ENCODE data around the gene RAPGEF3.

RAPGEF3 gene

DNA sequence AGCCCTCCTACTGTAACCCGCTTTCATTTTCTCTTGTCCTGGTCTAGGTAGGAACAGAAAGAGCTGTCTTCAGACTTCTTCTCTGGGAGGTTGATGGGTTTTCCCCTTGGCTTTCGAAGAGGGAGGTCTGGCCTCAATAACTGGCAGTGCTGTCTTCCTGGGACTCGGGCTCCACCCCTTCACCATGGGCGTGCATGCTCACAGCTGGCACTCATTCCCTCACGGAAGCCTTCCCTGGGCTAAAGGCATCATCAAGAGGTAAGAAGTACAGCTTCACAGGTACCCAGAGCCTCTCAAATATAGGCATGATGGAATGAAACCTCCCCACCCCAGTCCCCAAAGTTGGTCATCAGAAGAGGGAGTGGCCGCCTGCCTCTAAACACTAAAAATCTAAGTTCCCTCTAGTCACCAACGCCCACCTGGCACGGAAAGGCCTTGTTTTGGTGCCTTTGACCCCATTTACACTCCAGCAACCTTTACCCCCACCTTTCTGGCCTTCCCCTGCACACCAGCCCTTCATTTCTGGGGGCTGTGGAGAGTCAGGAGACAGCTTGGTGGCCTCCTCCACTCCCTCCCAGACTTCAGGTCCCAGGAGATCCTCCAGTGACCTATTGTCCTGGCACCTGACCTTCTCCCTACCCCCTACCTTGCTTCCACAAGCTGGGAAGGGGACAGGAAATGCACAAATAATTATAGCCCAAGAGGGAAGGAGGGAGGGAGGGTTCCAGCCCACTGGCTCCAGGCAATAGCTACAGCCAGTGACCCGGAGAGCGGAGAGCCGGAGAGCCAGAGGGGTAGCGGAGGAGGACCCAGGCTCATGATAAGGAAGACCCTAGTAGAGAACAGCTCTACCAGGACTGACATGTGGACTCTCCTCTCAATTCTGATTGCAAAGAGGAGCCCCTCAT is 2.8 kb downstream of the RAPGEF3 start:
- DNase-seq, result no peak

DNA sequence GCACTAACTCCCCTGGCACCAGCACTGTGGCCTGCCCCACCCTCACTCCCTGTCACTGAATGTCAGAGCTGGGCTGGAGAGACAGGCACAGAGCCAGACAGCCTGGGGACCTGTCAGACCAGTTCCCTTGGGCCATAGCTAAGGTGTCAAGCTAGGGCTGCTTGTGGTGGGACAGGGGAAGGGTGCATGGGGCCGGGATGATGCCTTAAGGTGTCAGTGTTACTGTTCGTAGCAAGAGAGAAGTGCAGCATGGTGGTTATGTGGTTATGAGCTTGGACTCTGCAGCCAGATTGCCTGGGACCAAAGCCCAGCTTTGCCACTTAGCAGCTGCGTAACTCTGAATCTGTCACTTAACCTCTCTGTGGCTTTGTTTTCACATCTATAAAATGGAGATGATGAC is 3.8 kb downstream of the RAPGEF3 start:
- DNase-seq, result no peak

DNA sequence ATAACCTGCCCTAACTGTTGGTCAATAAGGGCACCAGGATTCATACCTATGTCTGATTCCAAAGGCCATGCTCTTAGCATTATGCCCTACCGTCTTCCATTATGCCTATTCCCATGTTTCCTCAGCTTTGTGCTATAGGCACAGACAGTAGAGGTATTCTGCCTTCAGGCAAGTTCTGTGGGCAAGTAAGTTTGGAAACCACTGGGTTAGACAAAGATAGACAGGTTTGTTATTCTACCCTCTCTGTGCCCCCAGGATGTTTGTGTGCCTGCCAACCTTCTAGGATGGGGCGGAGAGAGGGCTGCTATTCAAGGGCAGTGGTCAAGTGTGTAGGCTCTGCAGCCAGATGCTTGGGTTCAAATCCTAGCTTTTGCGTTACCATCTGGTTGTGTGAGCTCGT is 4.6 kb downstream of the RAPGEF3 start:
- DNase-seq, result no peak

DNA sequence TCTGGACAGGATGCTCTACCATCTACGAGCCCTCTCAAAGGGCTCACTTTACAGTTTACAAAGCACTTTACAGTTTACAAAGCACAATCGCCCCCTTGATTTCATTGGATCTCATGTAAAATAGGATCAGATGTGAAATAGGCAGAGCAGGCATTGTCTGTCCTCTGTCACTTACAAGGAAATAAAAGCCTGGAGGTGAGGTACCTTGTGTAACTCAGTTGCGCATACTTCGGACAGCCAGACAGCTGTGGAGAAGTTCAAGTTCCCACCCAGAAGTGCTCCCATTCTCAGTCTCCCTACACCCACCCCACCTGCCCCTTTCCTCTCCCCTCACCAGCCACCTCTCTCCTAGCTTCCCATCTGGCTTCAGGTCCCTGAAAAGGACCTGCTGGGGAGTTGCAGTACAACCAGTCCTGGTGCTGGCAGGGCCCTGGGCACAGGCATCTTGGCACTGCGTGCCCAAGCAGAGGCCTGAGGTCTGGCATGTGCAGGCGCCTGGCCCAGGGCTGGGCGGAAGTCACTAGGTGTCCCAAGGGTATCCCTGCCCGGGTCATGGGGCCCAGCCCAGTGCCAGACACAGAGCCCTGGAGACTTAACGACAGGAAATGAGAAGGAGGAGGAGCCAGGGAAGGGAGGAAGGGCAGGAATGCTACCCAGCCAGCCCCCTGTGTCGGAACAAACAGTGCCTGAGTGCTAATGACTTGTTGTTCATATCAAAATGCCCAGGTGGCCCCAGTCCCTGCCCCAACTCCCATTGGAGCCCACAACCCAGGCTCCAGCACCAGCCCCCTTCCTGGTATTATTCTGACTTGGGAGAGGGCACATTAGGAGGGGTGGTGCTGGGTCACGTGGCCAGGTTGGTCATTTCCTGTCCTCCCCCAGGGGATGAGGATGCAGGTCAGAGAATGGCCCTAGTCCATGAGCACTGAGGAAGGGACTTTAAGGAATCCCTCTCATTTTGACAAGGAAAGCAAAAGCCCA is 5.4 kb downstream of the RAPGEF3 start:
- no peak for DNase-seq

DNA sequence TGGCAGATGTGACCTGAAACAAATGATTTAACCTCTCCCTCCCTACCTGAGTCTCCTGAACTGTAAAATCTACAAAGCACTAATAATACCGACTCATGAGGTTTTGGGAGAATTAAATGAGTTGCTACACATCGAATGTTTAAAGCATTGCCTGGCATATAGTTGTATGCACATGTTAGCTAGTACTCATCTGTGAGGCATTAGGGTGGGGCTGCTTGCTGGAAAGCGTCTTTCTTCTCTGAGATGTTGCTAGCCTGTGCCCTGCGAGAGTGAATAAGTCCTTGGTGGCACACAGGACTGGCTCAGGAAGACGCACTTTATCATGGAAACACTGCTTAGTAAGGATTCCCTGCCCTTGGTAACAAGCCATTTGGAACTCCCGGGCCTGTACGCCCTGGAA is 6.1 kb downstream of the RAPGEF3 start:
- DNase-seq, result no peak

DNA sequence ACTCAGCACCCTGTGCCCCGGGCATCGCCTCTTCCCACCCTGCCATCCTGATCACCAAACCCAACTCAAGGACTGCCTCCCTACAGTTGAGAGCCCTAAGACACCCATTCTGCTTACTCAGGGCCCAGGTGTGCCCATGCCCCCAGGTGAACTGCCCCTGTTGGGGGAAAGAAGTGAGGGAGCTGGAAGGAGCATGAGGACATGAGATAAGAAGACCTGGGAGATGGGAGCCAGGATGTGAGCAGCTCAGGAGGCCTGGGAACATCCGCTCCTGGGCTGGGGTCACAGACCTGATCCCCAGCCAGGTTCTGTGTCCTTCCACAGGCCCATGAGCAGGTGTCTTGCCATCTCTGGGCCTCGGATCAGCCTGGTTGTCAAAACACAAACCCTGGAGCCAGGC is 6.6 kb downstream of the RAPGEF3 start:
- no peak for DNase-seq

DNA sequence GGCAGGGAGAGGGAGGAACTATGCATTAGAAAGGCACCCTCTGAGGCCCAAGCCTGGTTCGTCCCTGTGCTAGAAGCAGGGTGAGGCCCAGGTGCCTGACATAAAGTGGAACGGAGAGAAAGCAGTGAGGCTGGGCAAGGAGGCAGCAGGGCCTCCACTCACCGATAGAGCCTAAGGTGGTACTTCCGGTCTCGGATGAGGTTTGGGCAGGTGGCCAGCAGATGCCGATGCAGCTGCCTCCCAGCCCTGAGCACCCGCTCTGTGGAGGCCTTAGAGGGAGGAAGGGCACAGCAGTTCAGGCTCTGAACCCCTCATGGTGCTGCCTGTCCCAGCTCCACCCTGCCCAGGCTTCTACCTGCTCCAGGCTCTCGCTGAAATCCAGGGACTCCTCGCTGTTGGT is 7.1 kb downstream of the RAPGEF3 start:
- no peak for DNase-seq

DNA sequence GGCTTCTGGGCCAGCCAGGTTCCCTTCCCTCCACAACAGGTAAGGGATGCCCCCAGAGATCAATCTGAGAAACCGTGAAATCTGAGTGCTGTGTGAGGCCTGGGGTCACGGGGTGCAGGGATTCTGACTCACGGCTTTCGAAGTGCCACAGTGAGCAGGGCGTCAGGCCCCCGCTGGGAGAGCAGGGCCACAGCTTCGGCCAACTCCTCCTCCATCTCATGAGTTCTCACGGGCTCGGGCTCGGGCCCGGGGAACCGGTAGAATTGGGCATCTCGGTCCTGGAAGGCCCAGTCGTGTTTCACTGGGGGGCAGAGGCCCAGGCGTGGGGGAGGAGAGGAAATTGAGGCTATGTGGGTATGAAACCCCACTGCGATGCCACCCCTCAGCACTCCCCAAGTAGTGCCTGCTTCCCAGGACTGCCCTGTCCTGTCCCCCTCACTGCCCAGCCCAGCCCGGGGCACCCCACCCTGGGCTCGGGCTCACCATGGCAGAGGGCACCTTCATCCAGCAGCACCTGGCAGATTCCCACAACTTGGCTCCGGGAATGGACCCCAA is 7.7 kb downstream of the RAPGEF3 start:
- no peak for DNase-seq

DNA sequence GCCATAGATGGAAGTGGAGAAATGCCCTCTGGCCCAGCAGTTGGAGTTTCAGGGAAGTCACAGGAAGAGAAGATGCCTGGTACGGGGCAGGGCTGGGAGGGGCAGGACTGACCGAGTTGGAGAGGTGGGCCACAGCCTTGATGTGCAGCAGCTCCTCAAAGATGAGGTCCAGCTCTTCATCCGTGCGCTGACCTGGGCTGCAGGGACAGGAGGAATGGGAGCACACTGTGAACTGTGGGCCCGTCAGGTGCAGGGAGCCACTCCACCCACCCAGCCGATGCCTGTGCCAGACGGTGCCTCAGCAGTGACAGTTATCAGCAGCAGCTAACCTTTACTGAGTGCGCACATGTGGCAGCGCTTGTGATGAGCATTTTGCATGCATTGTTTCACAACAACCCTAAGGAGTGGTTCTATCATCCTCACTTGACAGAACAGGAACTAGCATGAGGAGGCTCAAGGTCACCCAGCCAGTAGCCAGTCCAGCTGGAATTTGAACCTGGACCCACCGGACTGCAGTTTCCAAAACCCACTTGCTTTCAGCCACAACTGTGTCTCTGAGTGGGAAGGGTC is 8.4 kb downstream of the RAPGEF3 start:
- DNase-seq, result no peak

DNA sequence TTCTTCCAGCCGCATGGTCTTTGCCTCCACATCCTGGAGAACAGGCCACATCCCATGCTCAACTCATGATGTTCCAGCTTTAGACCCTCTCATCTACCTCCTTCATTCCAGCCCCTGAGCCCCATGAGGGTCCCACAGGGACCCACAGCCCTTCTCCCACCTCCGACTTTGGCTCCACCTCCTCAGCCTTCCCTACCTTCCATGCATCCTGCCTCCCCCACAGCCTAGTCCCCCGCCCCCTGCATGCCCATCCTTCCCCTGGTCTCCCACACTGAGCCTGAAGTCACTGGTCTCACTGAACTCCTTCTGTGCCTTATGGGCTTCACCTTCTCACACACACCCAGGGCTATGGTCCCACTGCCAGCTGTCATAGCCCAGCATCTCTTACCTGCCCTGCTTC is 9.8 kb downstream of the RAPGEF3 start:
- no peak for DNase-seq

DNA sequence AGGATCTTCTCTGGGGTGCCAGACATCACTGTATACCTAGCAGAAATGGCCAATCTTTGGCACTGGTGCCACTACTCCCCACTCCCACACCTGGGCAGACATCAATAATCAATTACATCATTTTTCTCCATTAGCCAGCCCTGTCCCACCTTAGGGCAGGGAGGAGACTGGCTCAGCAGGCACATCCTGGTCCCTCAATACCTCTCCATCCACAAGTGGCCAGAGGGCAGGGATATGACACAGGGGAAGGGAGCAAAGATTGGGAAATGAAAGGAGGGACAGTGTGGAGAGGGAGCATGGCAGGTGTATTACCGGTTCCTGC is 10.2 kb downstream of the RAPGEF3 start:
- no peak for DNase-seq

DNA sequence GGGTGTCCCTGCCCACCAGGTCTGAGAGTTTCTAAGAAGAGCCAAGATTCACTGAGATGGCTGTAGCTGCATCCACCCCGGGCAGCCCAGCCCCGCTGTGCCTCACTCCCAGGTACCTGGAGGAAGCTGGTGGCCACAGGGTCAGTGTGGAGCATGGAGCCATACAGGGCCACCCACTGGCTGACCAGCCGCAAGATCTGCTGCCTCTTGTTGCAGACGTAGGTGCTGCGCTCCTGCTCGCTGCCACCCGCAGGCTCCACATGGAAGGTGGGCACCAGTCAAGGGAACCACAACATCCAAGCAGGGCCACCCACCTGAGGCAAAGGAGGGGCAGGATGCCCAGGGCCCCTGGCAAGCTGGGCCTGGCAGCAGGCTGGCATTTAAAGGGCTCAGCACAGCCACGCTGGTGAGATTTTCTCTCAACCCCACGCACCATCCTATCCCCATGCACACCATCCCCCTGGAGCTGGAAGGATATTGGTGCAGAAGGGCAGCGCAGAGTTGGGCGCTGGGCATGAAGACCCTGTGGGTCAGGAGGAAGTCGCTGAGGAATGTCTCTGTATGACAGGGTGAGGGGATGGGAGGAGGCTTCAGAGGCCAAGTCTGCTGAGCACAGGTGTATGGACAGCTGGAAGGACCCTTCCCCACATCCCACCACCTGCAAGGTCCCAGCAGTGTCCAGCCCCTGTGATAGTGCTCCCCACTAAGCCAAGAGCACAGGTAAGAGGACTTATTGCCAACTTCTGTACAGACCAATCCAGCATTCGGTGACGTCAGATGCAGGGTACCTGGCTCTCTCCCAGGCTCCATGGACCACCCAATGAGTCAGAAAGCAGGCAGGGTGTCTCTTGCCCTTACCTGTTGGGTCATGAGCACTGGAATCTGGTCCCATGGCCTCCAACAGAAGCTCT is 10.8 kb downstream of the RAPGEF3 start:
- no peak for DNase-seq

DNA sequence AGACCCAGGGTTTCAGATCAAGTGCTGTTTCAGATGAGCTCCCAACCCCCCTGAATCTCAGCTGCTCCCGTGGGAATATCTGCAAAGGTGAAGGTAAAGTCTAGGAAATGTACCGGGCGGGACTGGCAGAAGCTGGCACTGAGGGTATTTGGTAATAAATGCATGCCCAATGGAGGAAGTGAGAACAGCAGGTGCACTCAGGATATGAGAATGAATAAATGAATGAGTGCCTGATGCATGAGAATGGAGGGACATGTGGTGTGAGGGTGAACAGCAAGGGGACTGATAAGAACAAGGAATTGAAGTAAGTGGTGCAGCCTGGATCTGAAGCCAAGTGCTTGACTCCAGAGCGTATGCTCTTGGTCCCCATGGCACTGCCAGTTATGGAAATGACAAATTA is 11.6 kb downstream of the RAPGEF3 start:
- no peak for DNase-seq

DNA sequence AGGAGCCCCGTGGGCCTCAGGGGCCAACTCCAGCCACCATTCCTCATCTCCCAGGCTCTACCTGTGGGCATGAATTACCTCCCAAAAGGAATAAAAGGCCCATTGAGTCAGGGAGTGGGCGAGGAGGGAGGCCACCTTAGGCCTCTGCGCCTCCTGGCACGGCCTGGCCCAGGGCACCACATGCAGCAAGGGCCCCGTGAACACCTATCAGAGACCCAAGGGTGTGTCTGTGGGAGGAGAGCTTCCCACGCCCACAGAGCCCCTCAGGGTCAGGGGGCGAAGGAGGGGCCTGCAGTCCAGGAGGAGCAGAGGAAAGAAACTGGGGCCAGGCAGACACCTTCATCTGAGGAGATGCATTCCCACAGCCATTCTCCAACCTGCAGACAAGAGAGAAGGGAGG is 12.2 kb downstream of the RAPGEF3 start:
- DNase-seq, result no peak

DNA sequence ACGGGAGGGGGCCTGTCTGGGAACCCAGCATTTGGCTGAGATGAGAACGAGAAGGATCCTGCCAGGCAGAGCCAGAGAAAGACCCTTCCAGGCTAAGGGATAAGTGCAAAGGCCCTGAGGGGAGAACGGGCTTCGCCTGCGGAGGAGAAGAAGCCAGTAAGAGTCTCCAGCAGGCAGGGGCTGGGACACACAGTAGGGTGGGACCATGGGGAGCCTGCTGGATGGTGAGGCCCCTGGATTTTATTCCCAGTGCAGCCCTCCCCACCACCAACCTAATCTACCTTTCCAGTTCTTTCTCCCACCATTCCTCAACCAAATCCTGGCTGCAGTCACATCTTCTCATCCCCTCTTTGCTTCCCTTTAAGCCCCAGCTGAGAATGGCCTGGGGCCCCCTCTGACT is 12.6 kb downstream of the RAPGEF3 start:
- DNase-seq, result no peak

DNA sequence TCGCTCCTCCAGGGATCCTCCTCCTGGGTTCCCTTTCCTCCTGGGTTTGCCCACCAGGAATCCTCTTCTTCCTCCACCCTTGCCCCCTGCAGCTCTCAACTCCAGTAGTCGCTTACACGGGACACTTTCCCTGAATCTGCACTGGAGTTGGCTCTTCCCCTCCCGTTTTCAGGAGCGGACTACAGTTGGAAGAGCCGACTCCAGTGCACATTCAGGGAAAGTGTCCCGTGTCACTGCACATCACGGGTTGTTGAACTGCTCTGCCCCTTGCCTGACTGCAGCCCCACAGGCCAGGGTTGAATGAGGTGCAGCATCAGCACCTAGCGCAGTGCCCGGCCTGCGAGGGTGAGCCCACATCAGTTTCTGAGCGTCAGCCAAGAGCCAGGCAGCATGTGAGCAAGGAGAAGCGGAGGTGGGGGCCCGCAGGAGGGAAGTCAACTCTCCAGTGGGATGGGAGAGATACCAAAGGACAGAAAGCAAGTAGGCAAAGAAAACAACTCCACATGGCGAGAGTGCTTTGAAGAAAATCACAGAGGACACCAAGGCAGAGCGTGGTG is 13.1 kb downstream of the RAPGEF3 start:
- DNase-seq, result no peak

DNA sequence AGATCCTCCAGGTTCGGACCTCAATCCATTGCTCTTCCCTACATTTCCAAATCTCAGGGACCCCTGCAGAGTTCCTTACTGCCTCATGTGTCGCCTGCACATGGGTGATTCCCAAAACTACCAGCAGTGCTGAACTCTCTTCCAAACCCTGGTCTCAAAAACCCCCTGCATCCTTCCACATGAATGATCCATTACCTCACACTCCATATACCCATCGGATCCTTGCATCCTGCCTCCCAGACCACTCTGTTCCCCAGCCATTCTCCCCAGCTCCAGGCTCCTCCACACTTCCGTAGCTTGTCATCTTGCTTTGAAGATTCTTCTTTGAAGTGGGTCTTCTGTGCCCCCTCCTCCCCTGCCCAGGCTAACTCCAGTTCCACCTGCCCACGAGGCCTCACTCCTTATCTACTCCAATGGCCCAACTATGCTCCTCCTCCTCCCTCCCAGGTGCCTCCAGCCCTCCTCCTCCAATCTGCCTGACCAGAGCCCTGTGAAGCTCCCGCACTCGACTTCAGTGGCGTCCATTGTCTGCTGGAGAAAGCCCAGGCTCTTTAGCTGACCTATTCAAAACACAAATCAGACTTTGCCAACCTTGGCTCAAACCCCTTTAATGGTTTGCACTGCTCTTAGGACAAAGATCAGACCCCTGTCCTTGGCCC is 13.8 kb downstream of the RAPGEF3 start:
- no peak for DNase-seq

DNA sequence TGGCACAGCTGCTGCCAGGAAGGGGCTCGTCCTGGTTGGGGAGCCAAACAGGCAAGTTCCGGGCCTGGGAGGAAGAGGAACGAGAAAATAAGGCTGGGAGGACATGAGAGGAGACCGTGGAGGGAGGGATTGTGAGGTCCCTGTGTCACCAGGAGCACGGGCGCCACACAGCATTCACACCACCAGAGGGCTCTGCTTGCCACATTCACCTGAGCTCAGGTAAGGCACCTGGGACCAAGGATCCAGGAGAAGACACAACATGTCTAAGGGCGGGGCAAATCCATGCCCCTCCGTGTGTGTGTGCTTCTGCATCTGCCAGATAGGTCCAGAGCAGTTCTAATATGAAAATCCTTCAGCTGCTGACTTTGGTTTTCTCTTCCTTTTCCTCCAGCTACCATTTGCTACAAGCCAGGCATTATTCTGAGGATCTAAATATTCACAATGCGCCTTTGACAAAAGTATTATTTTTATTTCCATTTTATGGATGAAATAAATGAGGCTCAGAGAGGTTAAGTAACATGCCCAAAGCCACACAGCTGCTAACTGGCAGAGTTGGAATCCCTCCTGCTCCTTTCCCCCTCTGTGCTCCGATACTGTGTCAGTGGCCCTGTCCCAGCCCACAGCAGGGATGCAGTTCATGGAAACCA is 14.6 kb downstream of the RAPGEF3 start:
- DNase-seq, result no peak

DNA sequence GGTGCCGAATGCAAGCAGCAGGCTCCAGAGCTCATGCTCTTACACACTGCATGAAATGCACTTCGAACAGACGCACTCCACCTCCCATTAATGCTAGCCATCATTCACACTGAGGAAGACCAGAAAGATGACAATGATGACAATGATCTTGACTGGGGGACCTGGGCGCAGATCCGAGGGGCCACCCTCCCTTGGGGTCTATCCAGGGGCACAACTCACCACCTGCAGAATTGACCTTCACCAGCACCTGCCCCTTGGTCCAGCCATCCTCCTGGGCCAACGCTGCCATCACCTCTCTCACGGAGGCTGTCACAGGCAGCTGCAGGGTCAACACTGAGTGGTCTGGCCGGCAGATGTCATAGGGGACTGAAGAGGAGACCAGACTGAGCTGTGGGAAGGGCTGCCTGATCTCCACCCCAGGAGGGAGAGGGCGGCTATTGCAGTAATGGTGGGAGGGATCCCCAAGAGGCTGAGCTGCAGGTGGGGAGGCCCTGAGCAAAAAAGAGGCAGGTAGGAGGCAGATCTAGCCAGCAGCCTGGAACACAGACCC is 15.3 kb downstream of the RAPGEF3 start:
- DNase-seq, result no peak

DNA sequence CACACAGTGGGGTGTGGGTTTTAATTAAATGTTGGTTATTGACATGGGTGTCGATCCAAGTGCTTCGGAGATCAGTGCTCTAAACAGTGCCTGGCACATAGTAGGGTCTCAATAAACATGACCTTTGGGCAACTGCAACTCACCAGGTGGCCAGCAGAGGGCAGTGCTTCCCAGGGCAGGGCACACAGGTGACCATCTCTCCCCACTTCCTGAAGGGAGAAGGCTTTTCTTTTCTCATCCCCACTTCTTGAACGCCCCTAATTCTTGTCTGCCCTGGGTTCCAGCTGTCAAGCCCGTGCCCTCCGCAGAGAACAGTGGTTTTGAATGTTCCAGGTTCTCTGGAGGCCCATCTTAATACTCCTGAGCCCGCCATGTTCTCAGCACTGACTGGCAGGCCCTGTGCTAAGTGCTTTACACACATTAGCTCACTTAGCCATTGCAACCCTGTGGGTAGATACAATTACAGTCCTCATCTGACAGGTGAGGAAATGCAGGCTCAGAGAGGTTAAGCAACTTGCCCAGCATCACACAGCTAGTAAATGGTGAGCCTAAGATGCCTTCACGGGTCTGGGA is 16.3 kb downstream of the RAPGEF3 start:
- no peak for DNase-seq

All from cortex of kidney (tissue), 1 donor.